HL-60/S4 (cell line): Measurements from ENCODE around the gene ATRIP.
"Not testable (repeated sequence)": the region's sequence is repeated elsewhere in the genome, so short reads cannot be mapped to it uniquely, and the experiment has no call there.

Experiments used
- in situ Hi-C: fragments of 300-500 bp; cut with MboI; formaldehyde crosslinking; loops from 2 replicates; pipeline ENCODE4 v1.14.3; 2022; ENCODE audit warnings: low sequenced_read_pairs

The ATRIP gene

GRCh38 chr3:48466386-48467109 lies 20.0 kb downstream of the ATRIP start:
- in situ Hi-C loops: no loop called here

GRCh38 chr3:48467110-48467454 lies 20.5 kb downstream of the ATRIP start:
- in situ Hi-C loops: no loop called here

- in situ Hi-C loops: no loop called here
Measured at GRCh38 chr3:48467473-48468267, 21.1 kb downstream of the ATRIP start.

- in situ Hi-C loops: no loop called here
Measured at GRCh38 chr3:48468329-48468731, 21.8 kb downstream of the ATRIP start.

- in situ Hi-C loops: no loop called here
Measured at GRCh38 chr3:48469046-48469915, 22.7 kb downstream of the ATRIP start.

GRCh38 chr3:48470286-48470685 lies 23.7 kb downstream of the ATRIP start:
- in situ Hi-C loops: no loop called here

GRCh38 chr3:48472673-48472922 lies 26.1 kb downstream of the ATRIP start:
- in situ Hi-C loops: no loop called here

- in situ Hi-C loops: no loop called here
Measured at GRCh38 chr3:48472923-48473616, 26.5 kb downstream of the ATRIP start.

GRCh38 chr3:48473617-48473952 lies 27.0 kb downstream of the ATRIP start:
- in situ Hi-C loops: no loop called here

GRCh38 chr3:48474031-48474430 lies 27.5 kb downstream of the ATRIP start:
- in situ Hi-C loops: not testable (repeated sequence)

- in situ Hi-C loops: no loop called here
Measured at GRCh38 chr3:48474619-48475018, 28.1 kb downstream of the ATRIP start.

- in situ Hi-C loops: no loop called here
Measured at GRCh38 chr3:48475188-48475587, 28.7 kb downstream of the ATRIP start.

GRCh38 chr3:48476426-48477053 lies 30.0 kb downstream of the ATRIP start:
- in situ Hi-C loops: no loop called here

GRCh38 chr3:48477959-48478520 lies 31.5 kb downstream of the ATRIP start:
- in situ Hi-C loops: no loop called here

GRCh38 chr3:48478626-48479555 lies 32.4 kb downstream of the ATRIP start:
- in situ Hi-C loops: no loop called here

GRCh38 chr3:48480891-48481290 lies 34.4 kb downstream of the ATRIP start:
- in situ Hi-C loops: not testable (repeated sequence)

GRCh38 chr3:48482822-48483221 lies 36.3 kb downstream of the ATRIP start:
- in situ Hi-C loops: not testable (repeated sequence)

GRCh38 chr3:48486952-48487351 lies 40.4 kb downstream of the ATRIP start:
- in situ Hi-C loops: no loop called here

- in situ Hi-C loops: no loop called here
Measured at GRCh38 chr3:48492461-48493202, 46.1 kb downstream of the ATRIP start.
